Stomach (tissue), 4 donors: ENCODE measurements around the gene RPS14.

ENCODE experiments used
- CTCF ChIP-seq, 7 experiments: fragments of 450-650 bp in 4 of 7; fragments of 200-600 bp in 3 of 7; sonication (generic) in 3 of 7; IDR thresholded peaks; one replicate each; pipeline ENCODE4 v1.5.1; 2016 to 2019; ENCODE audit warnings: antibody characterized with exemption in 7 of 7, control low read depth in 2 of 7, mild to moderate bottlenecking in 1 of 7
- EP300 ChIP-seq: sonication (generic); formaldehyde crosslinking; IDR thresholded peaks from one replicate; pipeline ENCODE4 v1.6.1; 2017; ENCODE audit warnings: antibody characterized with exemption
- POLR2A ChIP-seq, 4 donors: fragments of 450-650 bp; IDR thresholded peaks; one replicate each; pipeline ENCODE4 v1.6.1; 2016; ENCODE audit warnings: antibody characterized with exemption in 4 of 4, control low read depth in 2 of 4, mild to moderate bottlenecking in 1 of 4, moderate library complexity in 1 of 4
- POLR2AphosphoS5 ChIP-seq, 3 donors: sonication (generic); formaldehyde crosslinking; IDR thresholded peaks; one replicate each; pipeline ENCODE4 v1.6.1; 2016; ENCODE audit warnings: antibody characterized with exemption in 3 of 3

GRCh38 chr5:150451594-150451993 lies 2.1 kb upstream of the RPS14 start:
- TF ChIP-seq POLR2A (IDR thresholded peaks at IDR 0.05): no peak
- no peak for TF ChIP-seq CTCF (IDR thresholded peaks at IDR 0.05)
- TF ChIP-seq EP300: no peak
- TF ChIP-seq POLR2AphosphoS5 (IDR thresholded peaks at IDR 0.05): no peak
